GM10266 (cell line): ENCODE results near the gene MBNL3.

Experiments used
- DNase-seq: peaks from one replicate; pipeline ENCODE4 v3.0.0; 2012; ENCODE audit errors: extremely low spot score
- TF ChIP-seq, protein P1 (sequence below): IDR thresholded peaks from 2 replicates; pipeline ENCODE4 v1.5.1; 2012; ENCODE audit warnings: mild to moderate bottlenecking, low read depth; ENCODE audit not compliant: control insufficient read depth, insufficient read depth; ENCODE audit errors: missing control alignments

The MBNL3 gene

DNA sequence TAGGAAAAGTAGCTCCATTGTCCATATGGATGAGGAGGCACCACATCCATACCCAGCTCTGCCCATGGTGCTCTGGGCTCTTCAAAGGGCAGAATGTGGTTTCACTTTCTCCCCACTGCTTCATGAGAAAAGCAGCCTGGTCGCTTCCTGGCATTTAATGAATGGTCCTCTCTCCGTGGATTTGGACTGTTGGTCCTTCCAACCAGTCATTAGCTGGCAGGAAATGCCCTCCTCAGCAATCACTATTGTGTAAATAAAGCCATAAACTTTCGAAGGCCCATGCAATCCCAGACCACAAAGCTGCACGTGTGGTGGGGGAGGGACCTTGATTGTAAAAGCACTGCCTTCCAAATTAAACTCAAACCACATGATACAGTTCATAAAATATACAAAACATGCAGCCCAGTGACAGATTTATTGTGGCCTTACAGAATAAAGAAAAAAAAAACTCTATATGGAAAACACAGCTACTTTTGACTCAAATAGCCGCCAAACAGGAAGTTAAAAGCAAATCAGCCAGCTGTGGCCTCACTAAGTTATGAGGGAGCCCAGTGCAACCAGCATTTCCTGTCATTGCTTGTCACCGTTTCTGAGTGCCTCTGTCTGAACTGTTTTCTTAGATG is 8.1 kb downstream of the MBNL3 start:
- DNase-seq = peak; percentile 38
- TF ChIP-seq, protein P1, sequence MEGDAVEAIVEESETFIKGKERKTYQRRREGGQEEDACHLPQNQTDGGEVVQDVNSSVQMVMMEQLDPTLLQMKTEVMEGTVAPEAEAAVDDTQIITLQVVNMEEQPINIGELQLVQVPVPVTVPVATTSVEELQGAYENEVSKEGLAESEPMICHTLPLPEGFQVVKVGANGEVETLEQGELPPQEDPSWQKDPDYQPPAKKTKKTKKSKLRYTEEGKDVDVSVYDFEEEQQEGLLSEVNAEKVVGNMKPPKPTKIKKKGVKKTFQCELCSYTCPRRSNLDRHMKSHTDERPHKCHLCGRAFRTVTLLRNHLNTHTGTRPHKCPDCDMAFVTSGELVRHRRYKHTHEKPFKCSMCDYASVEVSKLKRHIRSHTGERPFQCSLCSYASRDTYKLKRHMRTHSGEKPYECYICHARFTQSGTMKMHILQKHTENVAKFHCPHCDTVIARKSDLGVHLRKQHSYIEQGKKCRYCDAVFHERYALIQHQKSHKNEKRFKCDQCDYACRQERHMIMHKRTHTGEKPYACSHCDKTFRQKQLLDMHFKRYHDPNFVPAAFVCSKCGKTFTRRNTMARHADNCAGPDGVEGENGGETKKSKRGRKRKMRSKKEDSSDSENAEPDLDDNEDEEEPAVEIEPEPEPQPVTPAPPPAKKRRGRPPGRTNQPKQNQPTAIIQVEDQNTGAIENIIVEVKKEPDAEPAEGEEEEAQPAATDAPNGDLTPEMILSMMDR = no peak

DNA sequence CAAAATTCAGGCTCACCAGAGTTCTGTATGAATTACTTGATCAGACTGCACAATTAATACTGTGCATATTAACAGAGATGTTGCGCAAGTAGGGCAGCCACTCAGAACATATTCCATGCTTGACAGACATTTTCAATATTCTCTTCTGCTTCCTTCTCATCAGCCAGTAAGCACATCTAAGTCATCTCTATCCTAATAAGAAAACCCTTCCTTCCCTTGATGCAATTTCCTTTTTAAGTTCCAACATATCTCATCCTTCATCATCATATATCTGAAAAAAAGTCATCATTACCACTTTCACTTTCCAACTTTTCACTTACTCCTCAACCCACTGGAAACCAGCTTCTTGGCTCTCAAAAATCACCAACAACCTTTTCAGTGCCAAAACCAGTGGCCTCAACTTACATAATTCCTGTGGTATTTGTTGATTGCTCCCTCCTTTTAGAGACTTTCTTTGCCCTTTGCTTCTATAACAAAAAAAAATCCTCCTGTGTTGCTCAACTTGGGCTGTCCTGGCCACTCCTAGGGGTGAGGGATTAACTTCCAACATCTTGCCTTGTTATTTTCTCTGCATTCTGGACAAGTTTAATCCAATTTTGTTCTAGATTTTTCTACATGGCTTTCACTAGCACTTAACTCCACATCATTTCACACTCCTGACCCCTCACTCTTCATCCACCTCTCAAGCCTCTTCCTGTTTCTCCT is 14.1 kb downstream of the MBNL3 start:
- TF ChIP-seq, protein P1 = no peak
- no peak for DNase-seq

- TF ChIP-seq, protein P1 = no peak
- no peak for DNase-seq
Measured at GRCh38 chrX:132472397-132472796, 16.4 kb downstream of the MBNL3 start.

DNA sequence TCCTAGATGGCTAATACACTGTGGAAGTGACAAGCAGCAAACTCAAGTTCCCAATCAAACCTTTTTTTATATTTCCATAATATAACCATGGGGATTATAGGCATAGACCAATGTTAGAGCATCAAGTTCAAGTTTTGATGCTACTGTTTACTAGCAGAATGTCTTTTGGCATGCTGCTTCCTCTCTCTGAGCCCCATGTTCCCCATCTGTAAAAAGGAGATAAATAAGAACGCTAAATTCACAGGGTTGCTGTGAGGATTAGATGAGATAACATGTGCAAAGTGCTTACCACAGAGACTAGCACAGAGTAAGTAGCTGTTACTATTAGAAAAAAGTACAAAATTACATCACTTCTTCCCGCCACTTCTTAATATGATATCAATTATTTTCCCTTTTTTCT is 18.0 kb downstream of the MBNL3 start:
- DNase-seq = no peak
- TF ChIP-seq, protein P1 = no peak

DNA sequence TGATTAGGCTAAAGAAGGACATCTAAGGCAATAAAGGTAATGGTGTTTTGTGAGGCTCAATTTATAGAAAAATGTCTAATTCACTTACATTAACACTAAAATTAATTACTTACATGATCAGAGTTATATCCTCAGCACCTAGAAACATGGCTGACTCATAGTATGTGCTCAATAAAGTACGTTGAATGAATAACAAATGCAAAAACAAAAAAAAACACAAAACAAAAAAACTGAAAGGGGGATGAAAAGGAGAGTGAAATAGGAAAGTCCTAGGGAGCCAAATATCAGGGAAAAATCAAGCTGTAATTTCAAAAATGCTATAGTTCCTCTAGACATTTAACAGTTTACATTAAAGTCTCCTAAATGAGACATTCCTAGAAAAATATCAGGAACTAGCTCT is 18.7 kb downstream of the MBNL3 start:
- DNase-seq = no peak
- TF ChIP-seq, protein P1 = no peak

DNA sequence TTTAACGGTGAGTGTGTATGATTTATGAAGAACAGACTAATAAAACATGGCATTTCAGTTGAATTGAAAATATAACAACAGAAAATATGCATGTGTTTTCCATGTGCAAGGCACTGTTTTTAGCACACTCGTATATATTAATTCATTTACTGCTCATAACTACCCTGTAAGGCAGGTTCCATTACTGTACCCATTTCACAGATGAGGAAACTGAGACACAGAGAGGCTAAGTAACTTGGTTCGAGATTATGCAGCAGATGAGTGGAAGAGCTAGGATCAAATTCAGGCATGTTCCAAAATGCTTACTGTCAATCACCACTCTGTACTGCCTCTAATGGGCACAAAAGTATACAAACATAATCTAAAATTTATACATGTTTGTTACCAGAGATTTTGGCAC is 20.4 kb downstream of the MBNL3 start:
- TF ChIP-seq, protein P1 = no peak
- DNase-seq = no peak

GRCh38 chrX:132467989-132468388 is 20.8 kb downstream of the MBNL3 start:
- TF ChIP-seq, protein P1 = no peak
- no peak for DNase-seq
